Measurements from ENCODE around the gene AP1G2. TPM values are rescaled to one million over a fixed set of nuclear protein-coding genes. Genes with fewer than 3 reads are reported as not detected.
"Not testable (repeated sequence)": the region's sequence is repeated elsewhere in the genome, so short reads cannot be mapped to it uniquely, and the experiment has no call there.

Gene AP1G2
- total RNA-seq, 1 experiment from 2014 or later = 69.7 TPM

GRCh38 chr14:23601424-23601823 lies 33.8 kb upstream of the AP1G2 start:
- DNase-seq = no peak
- CTCF ChIA-PET = no interaction called here
- Histone ChIP-seq H3K9me2 (replicated peaks; ENCODE audit: low read length) (no peaks in the 10 kb centered on the region), H3F3A (ENCODE audit: low read length, unreplicated experiment) (no peaks in the 10 kb centered on the region), H3K27ac (ENCODE audit: low read length) (no peak overlapping the region), H3K4me3 (ENCODE audit: low read length) (no peak overlapping the region), H3K4me2 (ENCODE audit: low read length) (no peak overlapping the region), H3K27me3 (ENCODE audit: low read length) (peaks cover 9% of the 10 kb centered on the region; the same call in 1 of the 2 replicates), H3K9ac (ENCODE audit: low read length) (no peak overlapping the region), H3K9me3 (ENCODE audit: low read length) (no peaks in the 10 kb centered on the region), H3K36me3 (ENCODE audit: low read depth, low read length) (no peaks in the 10 kb centered on the region), H2AFZ (ENCODE audit: low read length) (no peak overlapping the region), H3K79me2 (ENCODE audit: low read length) (no peaks in the 10 kb centered on the region), H3K4me1 (ENCODE audit: insufficient read depth, low read length) (no peaks in the 10 kb centered on the region), H4K20me1 (ENCODE audit: low read length) (no peaks in the 10 kb centered on the region)
- POLR2A ChIA-PET (ENCODE audit: unreplicated experiment) = no interaction called here
- TF ChIP-seq EZH2 (IDR thresholded peaks at IDR 0.05; ENCODE audit: low read length, unreplicated experiment) (no peak), CTCF (conservative IDR thresholded peaks at IDR 0.05; ENCODE audit: low read depth, low read length) (no peak), EZH2phosphoT487 (IDR thresholded peaks at IDR 0.05; ENCODE audit: borderline replicate concordance, low read length) (no peak)
- intact Hi-C loops (cut with micrococcal nuclease) = no loop called here
- no TSS peak for BruUV-seq (replicated peaks)
- no peak for ATAC-seq

GRCh38 chr14:23600806-23601205 lies 33.2 kb upstream of the AP1G2 start:
- no peak for TF ChIP-seq EZH2phosphoT487 (IDR thresholded peaks at IDR 0.05; ENCODE audit: borderline replicate concordance, low read length)
- TF ChIP-seq EZH2 (IDR thresholded peaks at IDR 0.05; ENCODE audit: low read length, unreplicated experiment) = no peak
- TF ChIP-seq CTCF (conservative IDR thresholded peaks at IDR 0.05; ENCODE audit: low read depth, low read length) = no peak
- H3K27me3 ChIP-seq (ENCODE audit: low read length) = peaks cover 3% of the 10 kb centered on the region; the same call in 1 of the 2 replicates
- H3K36me3 ChIP-seq (ENCODE audit: low read depth, low read length) = no peaks in the 10 kb centered on the region
- no peaks in the 10 kb centered on the region for H3K9me2 ChIP-seq (replicated peaks; ENCODE audit: low read length)
- no peaks in the 10 kb centered on the region for H3K9me3 ChIP-seq (ENCODE audit: low read length)
- ATAC-seq (no peak), DNase-seq (no peak)
- no peak overlapping the region for H3K9ac ChIP-seq (ENCODE audit: low read length)
- no peak overlapping the region for H3K4me3 ChIP-seq (ENCODE audit: low read length)
- intact Hi-C loops (cut with micrococcal nuclease) = no loop called here
- no peak overlapping the region for H3K27ac ChIP-seq (ENCODE audit: low read length)
- no peaks in the 10 kb centered on the region for H3K4me1 ChIP-seq (ENCODE audit: insufficient read depth, low read length)
- H3K79me2 ChIP-seq (ENCODE audit: low read length) = no peaks in the 10 kb centered on the region
- CTCF ChIA-PET = no interaction called here
- H4K20me1 ChIP-seq (ENCODE audit: low read length) = no peaks in the 10 kb centered on the region
- no peaks in the 10 kb centered on the region for H3F3A ChIP-seq (ENCODE audit: low read length, unreplicated experiment)
- POLR2A ChIA-PET (ENCODE audit: unreplicated experiment) = no interaction called here
- no peak overlapping the region for H2AFZ ChIP-seq (ENCODE audit: low read length)
- no peak overlapping the region for H3K4me2 ChIP-seq (ENCODE audit: low read length)
- no TSS peak for BruUV-seq (replicated peaks)

- no TSS peak for BruUV-seq (replicated peaks)
- intact Hi-C loops (cut with micrococcal nuclease) = no loop called here
- H3K36me3 ChIP-seq (ENCODE audit: low read depth, low read length) = no peaks in the 10 kb centered on the region
- H3K4me1 ChIP-seq (ENCODE audit: insufficient read depth, low read length) = no peaks in the 10 kb centered on the region
- ATAC-seq = no peak
- no peaks in the 10 kb centered on the region for H3K79me2 ChIP-seq (ENCODE audit: low read length)
- no peaks in the 10 kb centered on the region; the same call in 1 of the 2 replicates for H3K27me3 ChIP-seq (ENCODE audit: low read length)
- H3K9me2 ChIP-seq (replicated peaks; ENCODE audit: low read length) = no peaks in the 10 kb centered on the region
- TF ChIP-seq EZH2phosphoT487 (IDR thresholded peaks at IDR 0.05; ENCODE audit: borderline replicate concordance, low read length) (no peak), EZH2 (IDR thresholded peaks at IDR 0.05; ENCODE audit: low read length, unreplicated experiment) (no peak), CTCF (conservative IDR thresholded peaks at IDR 0.05; ENCODE audit: low read depth, low read length) (no peak)
- POLR2A ChIA-PET (ENCODE audit: unreplicated experiment) = no interaction called here
- no peak overlapping the region for H3K4me2 ChIP-seq (ENCODE audit: low read length)
- H3F3A ChIP-seq (ENCODE audit: low read length, unreplicated experiment) = no peaks in the 10 kb centered on the region
- H4K20me1 ChIP-seq (ENCODE audit: low read length) = no peaks in the 10 kb centered on the region
- no peaks in the 10 kb centered on the region for H3K9me3 ChIP-seq (ENCODE audit: low read length)
- CTCF ChIA-PET = no interaction called here
- no peak overlapping the region for H3K4me3 ChIP-seq (ENCODE audit: low read length)
- no peak for DNase-seq
- H3K9ac ChIP-seq (ENCODE audit: low read length) = no peak overlapping the region
- no peak overlapping the region for H3K27ac ChIP-seq (ENCODE audit: low read length)
- no peak overlapping the region for H2AFZ ChIP-seq (ENCODE audit: low read length)
These were observed 32.7 kb upstream of the AP1G2 start for GRCh38 chr14:23600322-23600707.

GRCh38 chr14:23594191-23594590 lies 26.6 kb upstream of the AP1G2 start:
- H3K4me2 ChIP-seq (ENCODE audit: low read length); H3K9me2 ChIP-seq (replicated peaks; ENCODE audit: low read length); ATAC-seq; CTCF ChIA-PET; DNase-seq; H3K9ac ChIP-seq (ENCODE audit: low read length); BruUV-seq (replicated peaks); intact Hi-C loops (cut with micrococcal nuclease); H3K27me3 ChIP-seq (ENCODE audit: low read length); H2AFZ ChIP-seq (ENCODE audit: low read length); H4K20me1 ChIP-seq (ENCODE audit: low read length); POLR2A ChIA-PET (ENCODE audit: unreplicated experiment); H3K9me3 ChIP-seq (ENCODE audit: low read length); H3F3A ChIP-seq (ENCODE audit: low read length, unreplicated experiment); H3K36me3 ChIP-seq (ENCODE audit: low read depth, low read length); H3K79me2 ChIP-seq (ENCODE audit: low read length); H3K27ac ChIP-seq (ENCODE audit: low read length); H3K4me1 ChIP-seq (ENCODE audit: insufficient read depth, low read length); H3K4me3 ChIP-seq (ENCODE audit: low read length): not testable (repeated sequence)

Measured in PC-3 (cell line).